PC-3 (cell line): Measurements from ENCODE around the gene BMS1. TPM values are rescaled to one million over a fixed set of nuclear protein-coding genes. Genes with fewer than 3 reads are reported as not detected.

Experiments
- ATAC-seq: fragments of 200-7000 bp; cut with Tn5 transposase; 2 replicates; pipeline ENCODE4 v1.9.1; 2020; ENCODE audit warnings: mild to moderate bottlenecking, moderate library complexity
- BruUV-seq: library from RNA; stranded (reverse); fragments of 400-500 nt; replicated peaks from 2 replicates; lab custom pipeline; 2021; lab: Mats Ljungman, UMichigan
- CTCF ChIA-PET: fragments of 300-600 bp; sonication (Branson Sonifier 250); formaldehyde crosslinking; loops from one replicate; lab custom pipeline; 2022; ENCODE audit warnings: antibody characterized with exemption; lab: Charles Lee
- POLR2A ChIA-PET: fragments of 300-600 bp; sonication (Branson Sonifier 250); formaldehyde crosslinking; loops from one replicate; lab custom pipeline; 2022; ENCODE audit warnings: antibody characterized with exemption; ENCODE audit not compliant: unreplicated experiment; lab: Charles Lee
- DNase-seq: peaks from one replicate; pipeline ENCODE4 v3.0.0-alpha.2; 2015
- H2AFZ ChIP-seq: fragments of 300-600 bp; sonication (generic); 2 replicates; pipeline ENCODE4 v1.6.0; 2016; ENCODE audit warnings: antibody characterized with exemption, low read length
- H3F3A ChIP-seq: fragments of 300-600 bp; sonication (generic); one replicate; pipeline ENCODE4 v1.6.0; 2017; ENCODE audit warnings: antibody characterized with exemption, low read length, control low read depth, mild to moderate bottlenecking; ENCODE audit not compliant: unreplicated experiment
- H3K27ac ChIP-seq: fragments of 300-600 bp; sonication (generic); 2 replicates; pipeline ENCODE4 v1.5.1; 2016; ENCODE audit warnings: mild to moderate bottlenecking, low read length
- H3K27me3 ChIP-seq: fragments of 300-600 bp; sonication (generic); 2 replicates; pipeline ENCODE4 v1.6.1; 2016; ENCODE audit warnings: low read length, mixed read lengths
- H3K36me3 ChIP-seq: fragments of 300-600 bp; sonication (generic); 2 replicates; pipeline ENCODE4 v1.6.1; 2016; ENCODE audit warnings: low read depth, mixed run types, low read length, mixed read lengths
- H3K4me1 ChIP-seq: fragments of 300-600 bp; sonication (generic); 2 replicates; pipeline ENCODE4 v1.5.1; 2016; ENCODE audit warnings: low read length; ENCODE audit not compliant: insufficient read depth
- H3K4me2 ChIP-seq: fragments of 300-600 bp; sonication (generic); 2 replicates; pipeline ENCODE4 v1.6.0; 2016; ENCODE audit warnings: low read length
- H3K4me3 ChIP-seq: fragments of 300-600 bp; sonication (generic); 2 replicates; pipeline ENCODE4 v1.5.1; 2016; ENCODE audit warnings: mild to moderate bottlenecking, low read length, mixed read lengths
- H3K79me2 ChIP-seq: fragments of 300-600 bp; sonication (generic); 2 replicates; pipeline ENCODE4 v1.6.1; 2017; ENCODE audit warnings: low read length, mixed read lengths
- H3K9ac ChIP-seq: fragments of 300-600 bp; sonication (generic); 2 replicates; pipeline ENCODE4 v1.6.0; 2016; ENCODE audit warnings: mild to moderate bottlenecking, low read length
- H3K9me2 ChIP-seq: fragments of 300-600 bp; sonication (generic); replicated peaks from 2 replicates; pipeline ENCODE4 v1.6.1; 2016; ENCODE audit warnings: mixed run types, low read length, mixed read lengths
- H3K9me3 ChIP-seq: fragments of 300-600 bp; sonication (generic); 2 replicates; pipeline ENCODE4 v1.6.1; 2016; ENCODE audit warnings: low read length, mixed read lengths
- H4K20me1 ChIP-seq: fragments of 300-600 bp; sonication (generic); 2 replicates; pipeline ENCODE4 v1.6.1; 2016; ENCODE audit warnings: low read length, mixed read lengths
- EZH2 ChIP-seq: fragments of 300-600 bp; sonication (generic); IDR thresholded peaks from one replicate; pipeline ENCODE4 v1.6.1; 2017; ENCODE audit warnings: antibody characterized with exemption, mild to moderate bottlenecking, low read length; ENCODE audit not compliant: unreplicated experiment
- EZH2phosphoT487 ChIP-seq: fragments of 300-600 bp; sonication (generic); IDR thresholded peaks from 2 replicates; pipeline ENCODE4 v1.6.1; 2018; ENCODE audit warnings: mild to moderate bottlenecking, antibody characterized with exemption, low read length, borderline replicate concordance
- intact Hi-C: fragments of 100-400 bp; cut with micrococcal nuclease; formaldehyde crosslinking; loops from 2 replicates; pipeline ENCODE4 v1.9.0; 2023
- total RNA-seq: library from RNA; depleted of rRNA; stranded (reverse); fragments of >200 nt; gene quantifications from 2 replicates; pipeline ENCODE4 v1.2.3, GENCODE V29; 2014
- TF ChIP-seq, protein P1 (sequence below): fragments of 300-600 bp; sonication (generic); conservative IDR thresholded peaks from 2 replicates; pipeline ENCODE4 v1.5.1; 2017; ENCODE audit warnings: antibody characterized with exemption, low read depth, mild to moderate bottlenecking, low read length

Gene BMS1
- total RNA-seq, 1 experiment from 2014 or later: 36.6 TPM

GRCh38 chr10:42871823-42872222 lies 89.2 kb downstream of the BMS1 start:
- no TSS peak for BruUV-seq
- TF ChIP-seq, protein P1, sequence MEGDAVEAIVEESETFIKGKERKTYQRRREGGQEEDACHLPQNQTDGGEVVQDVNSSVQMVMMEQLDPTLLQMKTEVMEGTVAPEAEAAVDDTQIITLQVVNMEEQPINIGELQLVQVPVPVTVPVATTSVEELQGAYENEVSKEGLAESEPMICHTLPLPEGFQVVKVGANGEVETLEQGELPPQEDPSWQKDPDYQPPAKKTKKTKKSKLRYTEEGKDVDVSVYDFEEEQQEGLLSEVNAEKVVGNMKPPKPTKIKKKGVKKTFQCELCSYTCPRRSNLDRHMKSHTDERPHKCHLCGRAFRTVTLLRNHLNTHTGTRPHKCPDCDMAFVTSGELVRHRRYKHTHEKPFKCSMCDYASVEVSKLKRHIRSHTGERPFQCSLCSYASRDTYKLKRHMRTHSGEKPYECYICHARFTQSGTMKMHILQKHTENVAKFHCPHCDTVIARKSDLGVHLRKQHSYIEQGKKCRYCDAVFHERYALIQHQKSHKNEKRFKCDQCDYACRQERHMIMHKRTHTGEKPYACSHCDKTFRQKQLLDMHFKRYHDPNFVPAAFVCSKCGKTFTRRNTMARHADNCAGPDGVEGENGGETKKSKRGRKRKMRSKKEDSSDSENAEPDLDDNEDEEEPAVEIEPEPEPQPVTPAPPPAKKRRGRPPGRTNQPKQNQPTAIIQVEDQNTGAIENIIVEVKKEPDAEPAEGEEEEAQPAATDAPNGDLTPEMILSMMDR: no peak
- TF ChIP-seq EZH2 (no peak), EZH2phosphoT487 (no peak)
- CTCF ChIA-PET: no interaction called here
- H3K79me2 ChIP-seq: no peaks in the 10 kb centered on the region
- POLR2A ChIA-PET: no interaction called here
- ATAC-seq (no peak), DNase-seq (no peak)
- no peak overlapping the region for H3K4me3 ChIP-seq
- no peaks in the 10 kb centered on the region for H3K36me3 ChIP-seq
- H3K4me2 ChIP-seq: no peak overlapping the region
- no peak overlapping the region for H3K9ac ChIP-seq
- H3K9me3 ChIP-seq: no peaks in the 10 kb centered on the region
- H3K9me2 ChIP-seq: no peaks in the 10 kb centered on the region
- H3K4me1 ChIP-seq: peaks cover 9% of the 10 kb centered on the region
- no peak overlapping the region for H2AFZ ChIP-seq
- no peaks in the 10 kb centered on the region for H3K27me3 ChIP-seq
- no peaks in the 10 kb centered on the region for H4K20me1 ChIP-seq
- intact Hi-C loops: no loop called here
- no peaks in the 10 kb centered on the region for H3F3A ChIP-seq
- no peak overlapping the region for H3K27ac ChIP-seq

GRCh38 chr10:42872865-42873435 lies 90.4 kb downstream of the BMS1 start:
- no peak overlapping the region for H3K4me2 ChIP-seq
- no peak for TF ChIP-seq EZH2phosphoT487
- TF ChIP-seq, protein P1: no peak
- TF ChIP-seq EZH2: no peak
- POLR2A ChIA-PET: no interaction called here

GRCh38 chr10:42874713-42875387 lies 92.3 kb downstream of the BMS1 start:
- H3K27me3 ChIP-seq: no peaks in the 10 kb centered on the region
- no peak overlapping the region for H3K27ac ChIP-seq
- H3K9me3 ChIP-seq: no peaks in the 10 kb centered on the region
- CTCF ChIA-PET: no interaction called here
- TF ChIP-seq EZH2 (no peak), EZH2phosphoT487 (no peak)
- TF ChIP-seq, protein P1: no peak
- no peaks in the 10 kb centered on the region for H3K79me2 ChIP-seq
- no peak overlapping the region for H3K4me2 ChIP-seq
- DNase-seq: no peak
- H3K4me3 ChIP-seq: no peak overlapping the region
- ATAC-seq: no peak
- no peaks in the 10 kb centered on the region for H3K36me3 ChIP-seq
- no peaks in the 10 kb centered on the region for H4K20me1 ChIP-seq
- POLR2A ChIA-PET: no interaction called here
- H3K9me2 ChIP-seq: no peaks in the 10 kb centered on the region
- no TSS peak for BruUV-seq
- intact Hi-C loops: no loop called here
- H3K4me1 ChIP-seq: peaks cover 9% of the 10 kb centered on the region
- H3K9ac ChIP-seq: no peak overlapping the region
- no peaks in the 10 kb centered on the region for H3F3A ChIP-seq
- no peak overlapping the region for H2AFZ ChIP-seq

More at GRCh38 chr10:42872865-42873435, 90.4 kb downstream of the BMS1 start:
- CTCF ChIA-PET: no interaction called here
- intact Hi-C loops: no loop called here
- ATAC-seq (no peak), DNase-seq (no peak)
- Histone ChIP-seq H2AFZ (no peak overlapping the region), H3F3A (no peaks in the 10 kb centered on the region), H3K27me3 (no peaks in the 10 kb centered on the region), H3K4me1 (peaks cover 9% of the 10 kb centered on the region), H3K9ac (no peak overlapping the region), H3K9me3 (no peaks in the 10 kb centered on the region), H3K4me3 (no peak overlapping the region), H3K9me2 (no peaks in the 10 kb centered on the region), H3K27ac (no peak overlapping the region), H4K20me1 (no peaks in the 10 kb centered on the region), H3K79me2 (no peaks in the 10 kb centered on the region), H3K36me3 (no peaks in the 10 kb centered on the region)
- no TSS peak for BruUV-seq
